Measurements from ENCODE around the gene CNTD1.

Gene CNTD1

DNA sequence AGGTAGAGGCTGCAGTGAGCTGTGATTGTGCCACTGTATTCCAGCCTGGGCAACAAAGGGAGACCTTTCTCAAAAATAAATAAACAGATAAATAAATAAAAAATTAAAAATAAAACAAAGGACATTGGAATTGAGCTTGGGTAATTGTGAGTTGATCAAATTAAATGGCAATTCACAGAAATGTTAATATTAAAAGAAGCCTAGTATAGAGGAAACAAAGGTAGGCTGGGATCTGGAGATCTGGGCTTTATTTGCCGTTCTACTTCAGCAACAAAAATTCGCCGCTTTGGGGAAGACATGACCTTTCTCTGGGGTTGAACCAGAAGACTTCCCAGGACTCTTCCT lies 25.7 kb upstream of the CNTD1 start:
- no peak for DNase-seq
- Histone ChIP-seq H3K27me3 (ENCODE audit: insufficient read depth, low read length, poor library complexity) (no peaks in the 10 kb centered on the region), H3K9ac (ENCODE audit: low read depth, low read length) (peak overlapping the region; percentile 82), H4K20me1 (ENCODE audit: insufficient read depth, low read length) (no peaks in the 10 kb centered on the region), H3K79me2 (ENCODE audit: insufficient read depth, low read length) (peaks cover 22% of the 10 kb centered on the region), H3K4me1 (ENCODE audit: insufficient read depth, low read length) (peaks cover 24% of the 10 kb centered on the region), H3K4me2 (ENCODE audit: insufficient read depth, low read length) (peak overlapping the region; percentile 86), H3K27ac (ENCODE audit: low read length) (peak overlapping the region; percentile 88), H3K36me3 (ENCODE audit: insufficient read depth, low read length) (peaks cover 29% of the 10 kb centered on the region), H3K9me3 (ENCODE audit: insufficient read depth, low read length, severe bottlenecking) (no peaks in the 10 kb centered on the region), H2AFZ (ENCODE audit: low read depth, low read length) (peak overlapping the region; percentile 95), H3K4me3 (ENCODE audit: low read depth in 1 of 2, low read length in 2 of 2) (peak overlapping the region; percentile 61 to 93; a peak in 3 of 4 replicates)
- peak; percentile 31 for ATAC-seq (ENCODE audit: insufficient read depth, low read depth)
- TF ChIP-seq EZH2 (IDR thresholded peaks at IDR 0.05; ENCODE audit: borderline replicate concordance, low read depth, low read length, severe bottlenecking) (no peak), CTCF (IDR thresholded peaks at IDR 0.05; ENCODE audit: borderline replicate concordance, extremely low read depth, low read length, poor library complexity, severe bottlenecking) (no peak)

- peaks cover 22% of the 10 kb centered on the region for H3K79me2 ChIP-seq (ENCODE audit: insufficient read depth, low read length)
- H3K36me3 ChIP-seq (ENCODE audit: insufficient read depth, low read length) = peaks cover 35% of the 10 kb centered on the region
- no peaks in the 10 kb centered on the region for H3K27me3 ChIP-seq (ENCODE audit: insufficient read depth, low read length, poor library complexity)
- ATAC-seq (ENCODE audit: insufficient read depth, low read depth) (peak; percentile 98), DNase-seq (peak; percentile 85)
- H4K20me1 ChIP-seq (ENCODE audit: insufficient read depth, low read length) = no peaks in the 10 kb centered on the region
- H3K4me1 ChIP-seq (ENCODE audit: insufficient read depth, low read length) = peaks cover 24% of the 10 kb centered on the region
- peak within 1 kb of the TSS; percentile 86 for H3K4me2 ChIP-seq (ENCODE audit: insufficient read depth, low read length)
- peak within 1 kb of the TSS; percentile 61 to 93 for H3K4me3 ChIP-seq (ENCODE audit: low read depth in 1 of 2, low read length in 2 of 2)
- peak within 1 kb of the TSS; percentile 82 for H3K9ac ChIP-seq (ENCODE audit: low read depth, low read length)
- peak within 1 kb of the TSS; percentile 95 for H2AFZ ChIP-seq (ENCODE audit: low read depth, low read length)
- no peaks in the 10 kb centered on the region for H3K9me3 ChIP-seq (ENCODE audit: insufficient read depth, low read length, severe bottlenecking)
- peak within 1 kb of the TSS; percentile 88 for H3K27ac ChIP-seq (ENCODE audit: low read length)
- TF ChIP-seq EZH2 (IDR thresholded peaks at IDR 0.05; ENCODE audit: borderline replicate concordance, low read depth, low read length, severe bottlenecking) = no peak
- peak; percentile 33 for TF ChIP-seq CTCF (IDR thresholded peaks at IDR 0.05; ENCODE audit: borderline replicate concordance, extremely low read depth, low read length, poor library complexity, severe bottlenecking)
Observed at GRCh38 chr17:42773290-42774035, 25.2 kb upstream of the CNTD1 start, which contains the start of gene VPS25. TSS of gene VPS25 (plus strand) at chr17:42773449. CDS start at chr17:42773476, 27 bp downstream.

DNA sequence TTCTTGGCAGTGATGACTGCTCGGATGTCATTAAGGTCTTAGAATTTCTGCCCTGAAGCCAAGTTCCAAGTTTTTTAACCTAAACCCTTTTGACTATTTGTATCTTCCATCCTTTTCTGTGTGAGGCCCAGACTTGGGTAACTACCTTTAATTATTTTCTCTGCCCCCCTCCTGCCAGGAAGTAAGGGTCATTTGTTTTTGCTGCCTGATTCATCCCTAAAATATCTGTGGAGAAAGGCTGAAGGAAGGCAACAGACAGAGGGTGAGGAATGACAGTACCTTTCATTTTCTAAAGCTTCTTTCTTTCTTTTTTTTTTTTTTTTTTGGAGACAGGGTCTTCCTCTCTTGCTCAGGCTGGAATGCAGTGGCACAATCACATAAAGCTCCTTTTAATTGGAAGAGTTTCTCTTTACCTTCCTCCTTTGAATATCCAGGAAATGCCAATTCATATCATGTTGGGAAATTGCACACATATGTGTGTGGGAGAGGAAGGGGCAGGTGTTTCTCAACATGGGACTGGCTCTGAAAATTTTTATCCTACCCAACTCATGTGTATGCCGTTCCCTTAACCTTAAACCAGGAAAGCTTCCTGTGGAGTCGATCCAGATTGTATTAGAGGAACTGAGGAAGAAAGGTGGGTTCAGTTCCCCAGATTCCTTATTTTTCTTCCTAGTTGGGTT lies 24.5 kb upstream of the CNTD1 start:
- Histone ChIP-seq H3K27me3 (ENCODE audit: insufficient read depth, low read length, poor library complexity) (no peaks in the 10 kb centered on the region), H3K79me2 (ENCODE audit: insufficient read depth, low read length) (peaks cover 22% of the 10 kb centered on the region), H3K9ac (ENCODE audit: low read depth, low read length) (peak overlapping the region; percentile 82), H3K36me3 (ENCODE audit: insufficient read depth, low read length) (peaks cover 42% of the 10 kb centered on the region), H3K9me3 (ENCODE audit: insufficient read depth, low read length, severe bottlenecking) (no peaks in the 10 kb centered on the region), H4K20me1 (ENCODE audit: insufficient read depth, low read length) (no peaks in the 10 kb centered on the region), H3K4me3 (ENCODE audit: low read depth in 1 of 2, low read length in 2 of 2) (peak overlapping the region; percentile 61 to 93), H2AFZ (ENCODE audit: low read depth, low read length) (peak overlapping the region; percentile 95), H3K4me1 (ENCODE audit: insufficient read depth, low read length) (peaks cover 24% of the 10 kb centered on the region), H3K27ac (ENCODE audit: low read length) (peak overlapping the region; percentile 88), H3K4me2 (ENCODE audit: insufficient read depth, low read length) (peak overlapping the region; percentile 86)
- TF ChIP-seq EZH2 (IDR thresholded peaks at IDR 0.05; ENCODE audit: borderline replicate concordance, low read depth, low read length, severe bottlenecking) = no peak
- TF ChIP-seq CTCF (IDR thresholded peaks at IDR 0.05; ENCODE audit: borderline replicate concordance, extremely low read depth, low read length, poor library complexity, severe bottlenecking) = no peak
- DNase-seq (no peak), ATAC-seq (ENCODE audit: insufficient read depth, low read depth) (no peak)
